GM12878 (cell line): ENCODE results near the gene PCP4L1. TPM values are rescaled to one million over a fixed set of nuclear protein-coding genes. Genes with fewer than 3 reads are reported as not detected.

Experiments used
- ATAC-seq: fragments of 200-7000 bp; cut with Tn5 transposase; 3 replicates; pipeline ENCODE4 v1.9.1; 2020; ENCODE audit warnings: mild to moderate bottlenecking, moderate library complexity
- BruUV-seq: library from RNA; stranded (reverse); fragments of 400-500 nt; replicated peaks from 2 replicates; lab custom pipeline; 2021; lab: Mats Ljungman, UMichigan
- CTCF ChIA-PET: fragments of 300-600 bp; sonication (Branson Sonifier 250); formaldehyde crosslinking; extraction: SDS; loops from one replicate; lab custom pipeline; 2021; ENCODE audit warnings: inconsistent platforms; lab: Yijun Ruan, JAX
- POLR2A ChIA-PET: fragments of 350-600 bp; formaldehyde crosslinking; extraction: SDS; loops from one replicate; lab custom pipeline; 2021; ENCODE audit warnings: inconsistent platforms; lab: Charles Lee
- RAD21 ChIA-PET: fragments of 300-600 bp; sonication (Branson Sonifier 250); formaldehyde crosslinking; loops from one replicate; lab custom pipeline; 2023; ENCODE audit warnings: antibody characterized with exemption; ENCODE audit not compliant: unreplicated experiment; lab: Charles Lee
- SMC1A ChIA-PET: fragments of 300-600 bp; sonication (Branson Sonifier 250); formaldehyde crosslinking; loops from one replicate; lab custom pipeline; 2023; ENCODE audit not compliant: unreplicated experiment, uncharacterized antibody; lab: Charles Lee
- DNase-seq: peaks from one replicate; pipeline ENCODE4 v3.0.0-alpha.2; 2011; ENCODE audit warnings: low read depth, low spot score
- FAIRE-seq: peaks from 3 replicates; lab custom pipeline; 2011; peaks lifted over from hg19 to GRCh38; lab: Jason Lieb, UNC
- H2AFZ ChIP-seq: 2 replicates; pipeline ENCODE4 v1.6.0; 2011; ENCODE audit warnings: low read depth, low read length, control low read depth; ENCODE audit not compliant: control insufficient read depth
- H3K27ac ChIP-seq: 2 replicates; pipeline ENCODE4 v1.5.1; 2011; ENCODE audit warnings: control low read depth; ENCODE audit not compliant: control insufficient read depth, insufficient read depth
- H3K27me3 ChIP-seq, 2 experiments: replicated peaks in 1 of 2; 2 replicates each; pipeline versions ENCODE4 v1.6.0 to v1.6.1; 2011; ENCODE audit warnings: low read length in 1 of 2; ENCODE audit not compliant: control insufficient read depth in 2 of 2, insufficient read depth in 2 of 2
- H3K36me3 ChIP-seq, 2 experiments: 2 replicates each; pipeline ENCODE4 v1.5.1; 2011; ENCODE audit warnings: low read length in 1 of 2; ENCODE audit not compliant: control insufficient read depth in 2 of 2, insufficient read depth in 2 of 2
- H3K4me1 ChIP-seq: 2 replicates; pipeline ENCODE4 v1.6.1; 2011; ENCODE audit warnings: mild to moderate bottlenecking, low read length, moderate library complexity, mixed read lengths; ENCODE audit not compliant: control insufficient read depth, insufficient read depth
- H3K4me2 ChIP-seq: 2 replicates; pipeline ENCODE4 v1.6.0; 2011; ENCODE audit warnings: control low read depth; ENCODE audit not compliant: control insufficient read depth, insufficient read depth
- H3K4me3 ChIP-seq: fragments of 200-600 bp; sonication (generic); 2 replicates; pipeline ENCODE4 v1.5.1; 2016
- H3K79me2 ChIP-seq: 2 replicates; pipeline ENCODE4 v1.6.0; 2011; ENCODE audit warnings: low read length; ENCODE audit not compliant: control insufficient read depth, insufficient read depth
- H3K9ac ChIP-seq: 2 replicates; pipeline ENCODE4 v1.8.0; 2011; ENCODE audit warnings: low read length, control low read depth, mixed read lengths; ENCODE audit not compliant: control insufficient read depth, insufficient read depth
- H3K9me3 ChIP-seq: replicated peaks from 3 replicates; pipeline ENCODE4 v1.5.1; 2011; ENCODE audit warnings: mild to moderate bottlenecking, low read length; ENCODE audit not compliant: control insufficient read depth, insufficient read depth
- H4K20me1 ChIP-seq: 2 replicates; pipeline ENCODE4 v1.6.0; 2011; ENCODE audit not compliant: control insufficient read depth, insufficient read depth
- ATF7 ChIP-seq: fragments of 450-650 bp; IDR thresholded peaks from 2 replicates; pipeline ENCODE4 v1.6.1; 2016; ENCODE audit warnings: low read depth, mild to moderate bottlenecking
- ETV6 ChIP-seq, 2 experiments: fragments of 450-650 bp in 1 of 2; IDR thresholded peaks in 1 of 2; conservative IDR thresholded peaks in 1 of 2; 2 replicates each; pipeline ENCODE4 v1.6.1; 2014; ENCODE audit warnings: antibody characterized with exemption in 1 of 2, borderline replicate concordance in 1 of 2, low read depth in 1 of 2, mild to moderate bottlenecking in 1 of 2, moderate library complexity in 1 of 2
- MXI1 ChIP-seq: fragments of 150-350 bp; IDR thresholded peaks from 2 replicates; pipeline ENCODE4 v1.6.1; 2011; ENCODE audit warnings: low read depth, mild to moderate bottlenecking, inconsistent platforms, low read length, improper control_type of control experiment
- PBX3 ChIP-seq: IDR thresholded peaks from 2 replicates; pipeline ENCODE4 v1.6.1; 2011; ENCODE audit warnings: mild to moderate bottlenecking, low read depth, low read length, moderate library complexity; ENCODE audit not compliant: insufficient replicate concordance
- PKNOX1 ChIP-seq: fragments of 450-650 bp; IDR thresholded peaks from 2 replicates; pipeline ENCODE4 v1.6.1; 2016; ENCODE audit warnings: mild to moderate bottlenecking
- REST ChIP-seq: IDR thresholded peaks from 2 replicates; pipeline ENCODE4 v1.6.1; 2012; ENCODE audit warnings: mild to moderate bottlenecking, low read depth, low read length
- RUNX3 ChIP-seq: IDR thresholded peaks from 2 replicates; pipeline ENCODE4 v1.6.1; 2012; ENCODE audit warnings: low read length, inconsistent platforms
- ZNF622 ChIP-seq: fragments of 450-650 bp; IDR thresholded peaks from 2 replicates; pipeline ENCODE4 v1.6.1; 2017; ENCODE audit warnings: mild to moderate bottlenecking, inconsistent platforms
- WGBS: methylation state at CpG from one replicate; pipeline ENCODE4 v1.1.6; 2016; ENCODE audit warnings: low lambda C conversion rate; ENCODE audit not compliant: insufficient replicate concordance, insufficient coverage; ENCODE audit errors: missing lambda C conversion rate; 5-methylcytosine and 5-hydroxymethylcytosine counted together
- in situ Hi-C: fragments of 300-500 bp; cut with MboI; formaldehyde crosslinking; loops from 9 replicates; pipeline ENCODE4 v1.14.3; 2018; ENCODE audit warnings: mixed read lengths
- intact Hi-C: fragments of 100-400 bp; cut with micrococcal nuclease; formaldehyde crosslinking; loops from one replicate; pipeline ENCODE4 v1.14.2; 2022; ENCODE audit not compliant: unreplicated experiment
- polyA plus RNA-seq, 11 experiments: library from polyadenylated mRNA; depleted of rRNA in 4 of 11; unstranded in 6 of 11; stranded (reverse) in 5 of 11; fragments of >200 nt; fragmentation: Nextera tagmentation in 4 of 11; fragmentation: Illumina TruSeq in 1 of 11; extraction: Ambion mirVana in 4 of 11; extraction: Trizol in 1 of 11; gene quantifications; 1 replicate in 1 of 11; 2 replicates in 10 of 11; pipeline versions ENCODE4 v1.2.1 to v1.2.3, GENCODE V29; 2011 to 2016; ENCODE audit warnings: inconsistent platforms in 2 of 11, missing spikeins in 2 of 11, low read depth in 1 of 11
- total RNA-seq, 4 experiments: library from RNA; depleted of rRNA in 3 of 4; stranded (reverse); fragments of >200 nt in 3 of 4; fragmentation: Illumina TruSeq in 1 of 4; extraction: Trizol in 1 of 4; gene quantifications; 2 replicates each; pipeline versions ENCODE4 v1.2.1 to v1.2.3, GENCODE V29; 2013 to 2021

PCP4L1 gene
- total and polyA plus RNA-seq, 10 of the 15 experiments (the other 5 are each of a cell fraction or from before 2014, with no cell fraction given), result 1.0 to 5.2 (median 2.8) TPM

- 43% methylated on average over 12 of the region's 12 CpGs for WGBS
- peak overlapping the region; percentile 18 for H2AFZ ChIP-seq
- peak overlapping the region; percentile 21; the same call in 1 of the 2 replicates for H3K4me2 ChIP-seq
- FAIRE-seq (no peak), ATAC-seq (peak; percentile 78), DNase-seq (no peak)
- POLR2A ChIA-PET, result interaction anchor here (0.5 to 1.3 kb wide), 4 partner anchors 13 to 128 kb away, joined by 3 to 4 read pairs (median 3); no protein-coding TSS in a partner anchor
- peaks cover 7% of the 10 kb centered on the region; the same call in 1 of the 3 replicates for H3K9me3 ChIP-seq
- H3K9ac ChIP-seq, result no peak overlapping the region
- H3K36me3 ChIP-seq, result no peaks in the 10 kb centered on the region
- in situ Hi-C loops, result no loop called here
- SMC1A ChIA-PET, result interaction anchor here (0.5 to 2.5 kb wide), 12 partner anchors 11 to 123 kb away, joined by 3 to 10 read pairs (median 4); partner anchors contain the start of gene TOMM40L
- intact Hi-C loops, result no loop called here
- H3K27ac ChIP-seq, result no peak overlapping the region
- no TSS peak for BruUV-seq
- peaks cover 13% of the 10 kb centered on the region for H3K4me1 ChIP-seq
- peak overlapping the region; percentile 9; the same call in 1 of the 2 replicates for H3K4me3 ChIP-seq
- H3K79me2 ChIP-seq, result no peaks in the 10 kb centered on the region
- H4K20me1 ChIP-seq, result no peaks in the 10 kb centered on the region
- RAD21 ChIA-PET, result interaction anchor here (0.7 to 2.1 kb wide), 5 partner anchors 22 to 121 kb away, joined by 3 to 16 read pairs (median 3); partner anchors contain the start of gene TOMM40L
- TF ChIP-seq MXI1, result no peak
- peak; percentile 94 for TF ChIP-seq PKNOX1
- no peak for TF ChIP-seq ZNF622
- peak; percentile 52 for TF ChIP-seq RUNX3
- peak; percentile 66; the same call in 1 of the 2 replicates for TF ChIP-seq REST
- 0 out of 4 replicates have a peak, but pooled peaks of 1 of the 2 experiments have one; percentile 28 for TF ChIP-seq ETV6 (conservative IDR thresholded peaks at IDR 0.05 in 1 of 2, IDR thresholded peaks at IDR 0.05 in 1 of 2; ENCODE audit: borderline replicate concordance in 1 of 2, low read depth in 1 of 2)
- TF ChIP-seq PBX3, result peak; percentile 83
- TF ChIP-seq ATF7, result no peak
- CTCF ChIA-PET, result interaction anchor here (0.5 to 4.0 kb wide), 10 partner anchors 12 to 191 kb away, joined by 3 to 16 read pairs (median 4); partner anchors contain the start of genes NDUFS2 and TOMM40L
- peaks cover 0 to 5% of the 10 kb centered on the region in 2 experiments; a peak in 1 of 4 replicates for H3K27me3 ChIP-seq
Observed at GRCh38 chr1:161261261-161262235, 3.0 kb downstream of the PCP4L1 start.
